ENCODE data around the gene SERTAD1.
"Not testable (repeated sequence)": the region's sequence is repeated elsewhere in the genome, so short reads cannot be mapped to it uniquely, and the experiment has no call there.

The SERTAD1 gene, protein sequence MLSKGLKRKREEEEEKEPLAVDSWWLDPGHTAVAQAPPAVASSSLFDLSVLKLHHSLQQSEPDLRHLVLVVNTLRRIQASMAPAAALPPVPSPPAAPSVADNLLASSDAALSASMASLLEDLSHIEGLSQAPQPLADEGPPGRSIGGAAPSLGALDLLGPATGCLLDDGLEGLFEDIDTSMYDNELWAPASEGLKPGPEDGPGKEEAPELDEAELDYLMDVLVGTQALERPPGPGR

DNA sequence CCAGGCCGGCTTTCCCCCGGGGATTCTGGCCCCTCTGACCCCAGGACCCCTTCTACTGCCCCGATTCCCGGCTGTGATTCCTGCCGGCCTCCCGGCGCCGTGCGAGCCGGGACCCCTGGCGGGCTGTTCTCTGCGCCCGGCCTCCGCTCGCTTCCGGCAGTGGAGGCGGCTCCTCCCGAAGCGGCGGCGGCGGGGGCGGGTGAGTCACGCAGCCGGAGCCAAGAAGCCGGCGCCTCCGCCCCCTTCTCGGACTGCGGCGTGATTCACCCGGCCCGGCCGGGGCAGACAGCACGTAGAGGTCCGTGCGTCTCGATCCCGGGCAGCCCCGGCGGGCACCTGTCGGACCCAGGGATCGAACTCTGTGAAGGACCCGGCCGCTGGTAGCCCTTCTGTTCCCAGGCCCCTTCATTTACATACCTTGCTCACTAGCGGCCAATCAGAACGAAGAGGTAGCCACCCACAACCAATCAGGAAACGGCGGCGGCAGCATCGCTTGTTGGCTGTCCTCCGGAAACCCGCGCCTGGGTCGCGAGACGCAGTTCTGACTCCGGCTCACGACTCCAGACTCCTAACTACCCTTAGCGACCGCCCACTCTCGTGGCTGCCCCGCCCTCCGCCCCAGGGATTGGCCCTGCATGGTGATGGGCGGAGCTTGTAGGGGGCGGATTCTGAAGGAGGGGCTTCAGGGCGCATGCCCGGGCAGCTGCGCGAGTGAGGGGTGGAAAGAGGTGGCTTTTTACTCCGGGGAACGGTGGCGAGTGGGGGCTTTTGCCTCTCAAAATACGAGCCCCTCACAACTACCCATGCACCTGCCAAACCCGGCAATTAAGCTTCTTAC lies at the start of gene SERTAD1:
TSS of gene SERTAD1 (minus strand) at position 543 of the 838 bp plus-strand sequence. CDS start 2,446 bp downstream, outside the sequence.
- peak; percentile 98 for DNase-seq

DNA sequence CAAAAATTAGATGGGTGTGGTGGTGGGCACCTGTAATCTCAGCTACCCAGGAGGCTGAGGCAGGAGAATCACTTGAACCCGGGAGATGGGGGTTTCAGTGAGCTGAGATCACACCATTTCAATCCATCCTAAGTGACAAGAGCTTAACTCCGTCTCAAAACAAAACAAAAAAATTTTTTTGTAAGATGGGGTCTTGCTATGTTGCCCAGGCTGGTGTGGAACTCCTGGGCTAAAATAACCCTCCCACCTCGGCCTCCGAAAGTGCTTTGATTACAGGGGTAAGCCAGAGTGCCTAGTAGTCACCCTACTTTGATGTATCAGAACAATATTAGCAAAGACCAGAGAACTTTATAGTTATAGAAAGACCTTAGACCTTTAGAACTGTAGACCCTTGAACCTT lies 48.9 kb upstream of the SERTAD1 start:
- no peak for DNase-seq

DNA sequence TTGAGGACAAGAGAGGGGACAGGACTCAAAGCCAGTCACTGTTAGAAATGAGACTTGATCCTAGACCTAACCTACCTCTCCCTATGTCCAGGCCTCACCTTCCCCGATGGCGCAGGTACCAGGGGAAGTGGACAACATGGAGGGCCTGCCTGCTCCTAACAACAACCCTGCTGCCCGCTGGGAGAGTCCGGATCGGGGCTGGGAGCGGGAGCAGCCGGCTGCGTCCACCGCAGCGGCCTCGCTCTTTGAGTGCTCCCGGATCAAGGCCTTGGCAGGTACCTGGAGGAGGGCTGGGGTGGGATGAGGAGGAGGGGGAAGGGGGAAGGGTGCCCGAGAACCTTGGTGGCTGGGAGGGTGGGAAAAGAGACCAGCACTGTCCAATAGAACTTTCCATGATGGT lies 46.7 kb upstream of the SERTAD1 start:
- DNase-seq, result no peak

DNA sequence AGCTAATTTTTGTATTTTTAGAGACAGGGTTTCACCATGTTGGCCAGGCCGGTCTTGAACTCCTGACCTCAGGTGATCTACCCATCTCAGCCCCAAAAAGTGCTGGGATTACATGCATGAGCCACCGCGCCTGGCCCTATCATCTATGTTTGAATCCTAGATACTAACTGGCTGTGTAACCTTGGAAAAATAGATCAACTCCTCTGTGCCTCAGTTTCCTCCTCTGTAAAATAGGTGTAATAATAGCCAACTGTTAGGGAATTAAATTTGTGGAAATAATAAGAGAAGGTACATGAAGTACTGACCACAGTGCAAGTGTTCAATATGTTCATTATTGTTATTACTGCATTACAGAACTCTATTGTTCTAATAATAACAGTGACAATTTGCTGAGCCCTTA lies 45.3 kb upstream of the SERTAD1 start:
- DNase-seq, result no peak

DNA sequence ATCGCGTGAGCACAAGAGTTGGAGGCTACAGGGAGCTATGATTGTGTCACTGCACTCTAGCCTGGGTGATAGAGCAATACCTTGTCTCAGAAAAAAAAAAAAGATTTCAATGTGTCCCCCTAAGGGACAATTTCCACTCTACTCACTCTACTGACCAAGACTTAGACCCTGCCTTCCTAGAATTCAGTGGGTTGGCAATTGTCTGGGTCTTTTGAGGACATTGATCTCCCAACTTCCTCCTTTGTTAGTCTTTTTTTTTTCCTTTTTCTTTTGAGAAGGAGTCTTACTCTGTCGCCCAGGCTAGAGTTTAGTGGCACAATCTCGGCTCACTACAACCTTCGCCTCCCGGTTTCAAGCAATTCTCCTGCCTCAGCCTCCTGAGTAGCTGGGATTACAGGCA lies 43.2 kb upstream of the SERTAD1 start:
- no peak for DNase-seq

DNA sequence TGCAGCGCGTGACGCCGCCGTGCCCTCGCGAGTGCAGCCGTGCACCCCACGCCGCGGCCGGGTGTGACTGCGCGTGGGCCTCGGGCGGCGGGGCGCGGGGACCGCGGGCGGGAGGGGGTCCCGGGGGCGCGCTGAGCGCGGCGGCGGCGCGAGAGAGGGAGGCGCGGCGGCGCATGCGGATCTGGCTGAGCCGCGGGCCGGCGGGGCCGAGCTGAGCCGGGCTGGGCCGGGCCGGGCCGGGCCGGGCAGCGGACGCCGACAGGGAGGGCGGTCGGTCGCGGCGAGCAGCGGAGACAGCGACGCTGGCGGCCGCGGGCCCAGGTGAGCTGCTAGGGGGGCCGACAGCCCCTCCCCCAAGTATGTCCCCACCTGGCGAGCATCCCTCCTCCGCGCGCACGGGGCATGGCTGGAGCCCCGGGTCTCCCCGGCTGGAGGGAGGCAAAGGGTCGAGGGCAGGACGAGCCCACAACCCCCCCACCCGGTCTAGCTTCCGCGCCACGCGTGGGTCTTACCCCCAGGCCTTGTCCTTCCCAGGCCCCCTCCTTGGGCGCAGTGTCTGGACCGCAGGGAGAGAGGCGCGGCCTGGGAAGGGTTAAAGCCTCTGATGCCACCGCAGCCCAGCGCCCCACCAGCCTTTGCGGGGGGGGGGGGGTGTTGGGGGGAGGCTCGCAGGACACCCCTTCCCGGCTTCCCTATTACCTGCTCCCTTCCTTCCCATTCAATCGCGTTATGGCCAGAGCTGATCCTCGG lies 41.4 kb upstream of the SERTAD1 start, which contains the start of gene SPTBN4:
TSS of gene SPTBN4 (plus strand) at position 17 of the 750 bp plus-strand sequence. CDS start 5,621 bp downstream, outside the sequence.
- DNase-seq, result no peak

DNA sequence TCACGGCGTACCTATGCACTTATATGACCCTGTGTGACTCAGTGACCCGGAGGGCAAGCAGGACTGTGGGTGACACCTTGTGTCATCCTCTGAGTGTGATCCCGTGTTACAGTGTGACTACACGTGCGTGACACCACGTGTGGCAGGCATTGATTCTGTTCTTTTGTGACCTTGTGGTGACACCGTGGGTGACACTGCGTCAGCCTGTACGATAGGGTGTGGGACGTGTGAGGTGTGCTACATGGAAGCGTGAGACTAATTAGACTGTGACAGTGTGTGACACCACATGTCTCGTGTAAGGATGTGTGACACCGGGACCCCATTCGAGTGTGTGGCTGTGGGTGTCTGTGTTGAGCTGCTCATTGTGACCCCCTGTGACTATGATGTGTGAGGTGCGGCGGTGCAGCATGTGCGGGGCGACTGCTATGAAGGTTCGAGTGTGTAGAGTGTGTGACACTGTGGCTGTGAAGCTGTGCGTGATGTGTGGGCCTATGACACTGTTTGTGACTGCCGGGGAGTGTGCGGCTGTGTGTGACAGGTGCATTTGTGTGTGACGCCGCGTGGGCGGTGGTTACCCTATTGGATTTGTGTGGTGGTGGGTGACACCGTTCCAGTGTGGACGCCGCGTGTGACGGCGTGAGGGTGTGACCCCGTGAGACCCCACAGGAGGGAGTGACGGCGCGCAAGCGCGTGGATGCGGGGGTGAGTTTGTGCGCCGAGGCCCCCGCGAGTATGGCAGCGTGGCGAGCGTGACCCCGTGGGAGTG lies 40.6 kb upstream of the SERTAD1 start:
- no peak for DNase-seq

DNA sequence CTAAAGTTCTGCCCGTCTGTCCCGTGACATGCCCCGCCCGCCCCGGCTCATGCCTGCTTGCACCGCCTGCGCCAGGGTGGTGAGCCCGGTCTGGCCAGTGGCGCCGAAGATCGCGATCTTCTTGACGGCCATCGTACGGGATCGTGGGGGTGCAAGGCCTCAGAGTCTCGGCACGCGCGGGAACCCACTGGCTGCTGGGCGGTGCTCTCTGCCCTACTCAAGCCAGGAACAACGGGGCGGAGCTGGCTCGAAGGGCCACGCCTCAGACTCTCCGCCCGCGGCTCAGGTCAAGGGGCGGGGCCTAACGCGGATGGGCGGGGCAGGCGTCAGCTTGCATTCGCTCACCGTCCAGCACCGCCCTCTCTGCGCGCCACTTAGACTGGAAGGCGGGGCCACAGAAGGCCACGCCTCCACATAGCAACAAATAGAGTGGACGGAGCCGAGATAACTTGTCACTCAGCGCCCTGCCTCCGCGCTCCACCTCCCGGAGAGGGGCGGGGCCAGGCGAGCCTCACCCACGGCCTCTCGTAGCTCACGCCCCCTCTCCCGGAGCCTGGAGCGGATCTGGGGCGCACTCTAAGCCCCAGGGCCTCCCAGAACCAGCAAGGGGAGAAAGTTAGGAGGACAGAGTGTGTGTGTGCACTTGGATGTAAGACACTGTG lies 39.9 kb upstream of the SERTAD1 start, which contains the start of gene BLVRB:
TSS of gene BLVRB (minus strand) at position 189 of the 662 bp plus-strand sequence. CDS start at position 132, 57 bp downstream.
- peak; percentile 97 for DNase-seq

DNA sequence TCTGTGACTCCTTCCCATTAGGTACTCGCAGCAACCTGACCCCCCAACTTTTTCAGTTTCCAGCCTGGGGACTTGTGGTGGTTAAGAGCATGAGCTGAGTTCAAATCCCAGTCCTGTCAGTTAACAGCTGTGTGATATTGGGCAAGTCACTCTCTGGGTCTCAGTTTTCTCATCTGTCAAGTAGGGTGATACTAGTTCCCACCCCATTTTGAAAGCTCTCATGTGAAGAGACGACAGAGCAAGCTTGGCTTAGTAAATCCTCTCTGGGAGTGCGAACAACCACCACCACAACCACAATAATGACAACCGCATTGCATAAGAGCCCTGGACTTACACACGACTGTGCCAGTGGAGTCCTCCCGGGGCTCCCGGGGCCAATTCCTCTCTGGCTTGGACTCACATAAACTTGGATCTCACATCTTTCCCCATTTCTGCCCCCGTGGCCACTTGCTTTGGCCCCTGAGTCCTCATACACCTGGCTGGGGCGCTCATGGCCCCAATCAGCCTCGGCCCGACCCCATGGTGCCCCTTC lies 39.3 kb upstream of the SERTAD1 start:
- DNase-seq, result no peak

DNA sequence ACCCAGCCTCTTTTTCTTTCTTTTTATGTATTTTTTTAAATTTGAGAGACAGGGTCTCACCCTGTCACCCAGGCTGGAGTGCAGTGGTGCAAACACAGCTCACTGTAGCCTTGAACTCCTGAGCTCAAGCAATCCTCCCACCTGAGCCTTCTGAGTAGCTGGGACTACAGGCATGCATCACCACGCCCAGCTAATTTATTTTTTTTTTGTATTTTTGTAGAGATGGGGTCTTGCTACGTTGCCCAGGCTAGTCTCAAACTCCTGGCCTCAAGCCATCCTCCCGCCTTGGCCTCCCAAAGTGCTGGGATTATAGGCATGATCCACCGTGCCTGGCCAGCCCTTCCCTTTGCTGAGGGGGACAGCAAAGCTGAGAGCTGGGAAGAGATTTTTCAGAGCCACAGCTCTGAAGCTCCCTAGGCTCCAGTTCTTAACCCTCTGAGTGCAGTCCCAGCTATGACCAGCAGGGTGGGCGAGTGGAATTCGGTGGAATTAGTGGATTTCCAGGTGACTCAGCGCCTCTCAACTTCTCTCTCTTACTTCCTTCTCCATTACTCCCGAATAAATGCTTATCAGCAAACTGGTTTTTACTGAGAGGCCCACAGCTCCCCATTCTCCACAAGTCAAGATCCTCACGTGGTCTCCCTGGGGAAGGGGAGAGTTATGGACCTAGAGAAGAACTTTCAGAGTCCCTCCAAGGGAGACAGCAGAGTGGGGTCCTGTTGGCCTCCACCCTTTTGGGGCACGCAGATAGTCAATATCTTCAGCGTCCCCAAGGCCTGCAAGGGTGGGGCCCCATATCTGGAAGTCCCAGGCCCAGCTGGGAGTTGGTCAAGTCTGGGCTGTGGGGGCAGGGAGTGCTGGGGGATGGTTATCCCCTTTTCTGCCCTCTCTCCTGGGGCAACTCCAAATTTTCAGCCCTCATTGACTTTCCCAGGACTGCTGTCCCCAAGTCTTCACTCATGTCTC lies 38.5 kb upstream of the SERTAD1 start:
- peak; percentile 85 for DNase-seq

DNA sequence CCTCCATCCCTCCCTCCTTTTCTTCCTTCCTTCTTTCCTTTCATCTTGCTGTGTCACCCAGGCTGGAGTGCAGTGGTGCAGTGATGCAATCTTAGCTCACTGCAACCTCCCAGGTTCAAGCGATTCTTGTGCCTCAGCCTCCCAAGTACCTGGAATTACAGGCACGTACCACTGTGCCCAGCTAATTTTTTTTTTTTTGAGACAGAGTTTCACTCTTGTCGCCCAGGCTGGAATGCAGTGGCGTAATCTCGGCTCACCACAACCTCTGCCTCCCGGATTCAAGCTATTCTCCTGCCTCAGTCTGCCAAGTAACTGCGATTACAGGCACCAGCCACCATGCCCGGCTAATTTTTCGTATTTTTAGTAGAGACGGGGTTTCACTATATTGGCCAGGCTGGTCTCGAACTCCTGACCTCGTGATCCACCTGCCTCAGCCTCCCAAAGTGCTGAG lies 37.8 kb upstream of the SERTAD1 start:
- DNase-seq, result not testable (repeated sequence)

DNA sequence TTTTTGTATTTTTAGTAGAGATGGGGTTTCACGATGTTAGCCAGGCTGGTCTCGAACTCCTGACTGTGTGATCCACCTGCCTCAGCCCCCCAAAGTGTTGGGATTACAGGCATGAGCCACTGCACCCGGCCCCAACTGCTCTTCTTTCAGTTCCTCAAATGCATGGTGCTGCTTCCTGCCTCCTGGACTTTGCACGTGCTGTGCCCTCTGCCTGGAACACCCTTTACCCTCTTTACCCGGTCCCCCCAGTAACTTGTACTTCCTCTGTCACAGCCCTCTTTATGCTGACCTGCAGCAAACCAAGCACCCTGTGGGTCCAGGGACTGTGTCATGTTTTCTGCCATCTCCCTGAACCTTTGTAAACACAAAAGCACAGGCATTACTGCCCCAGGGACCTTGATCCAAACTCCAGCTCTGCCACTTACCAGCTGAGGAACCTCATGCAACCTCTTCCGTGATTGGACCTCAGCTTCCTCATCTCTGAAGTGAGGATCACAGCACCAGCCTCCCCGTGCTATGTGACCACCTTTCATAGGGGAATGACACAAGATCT lies 36.0 kb upstream of the SERTAD1 start:
- DNase-seq, result no peak

DNA sequence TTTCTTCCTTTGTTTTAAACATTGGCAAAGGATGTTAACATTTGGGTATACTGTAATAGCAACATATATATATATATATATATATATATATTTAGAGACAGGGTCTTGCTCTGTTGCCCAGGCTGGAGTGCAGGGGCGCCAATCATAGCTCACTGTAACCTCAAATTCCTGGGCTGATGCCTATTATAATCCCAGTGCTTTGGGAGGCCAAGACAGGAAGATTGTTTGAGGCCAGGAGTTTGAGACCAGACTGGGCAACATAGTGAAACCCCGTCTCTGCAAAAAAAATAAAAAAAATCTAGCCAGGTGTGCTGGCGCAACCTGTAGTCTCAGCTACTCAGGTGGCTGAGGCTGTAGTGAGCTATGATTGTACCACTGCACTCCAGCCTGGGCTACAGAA lies 34.4 kb upstream of the SERTAD1 start:
- DNase-seq, result no peak

DNA sequence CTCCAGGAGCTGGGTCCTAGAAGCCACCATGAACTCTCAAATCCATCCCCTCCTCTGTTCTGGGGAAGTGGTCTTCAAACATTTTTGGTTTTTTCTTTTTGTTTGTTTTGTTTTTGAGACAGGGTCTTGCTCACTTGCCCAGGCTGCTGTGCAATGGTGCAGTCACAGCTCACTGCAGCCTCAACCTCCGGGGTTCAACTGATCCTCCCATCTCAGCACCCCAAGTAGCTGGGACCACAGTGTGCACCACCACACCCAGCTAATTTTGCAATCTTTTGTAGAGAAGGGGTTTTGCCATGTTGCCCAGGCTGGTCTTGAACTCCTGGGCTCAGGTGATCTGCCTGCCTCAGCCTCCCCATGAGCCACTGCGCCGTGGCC lies 32.8 kb upstream of the SERTAD1 start:
- no peak for DNase-seq

DNA sequence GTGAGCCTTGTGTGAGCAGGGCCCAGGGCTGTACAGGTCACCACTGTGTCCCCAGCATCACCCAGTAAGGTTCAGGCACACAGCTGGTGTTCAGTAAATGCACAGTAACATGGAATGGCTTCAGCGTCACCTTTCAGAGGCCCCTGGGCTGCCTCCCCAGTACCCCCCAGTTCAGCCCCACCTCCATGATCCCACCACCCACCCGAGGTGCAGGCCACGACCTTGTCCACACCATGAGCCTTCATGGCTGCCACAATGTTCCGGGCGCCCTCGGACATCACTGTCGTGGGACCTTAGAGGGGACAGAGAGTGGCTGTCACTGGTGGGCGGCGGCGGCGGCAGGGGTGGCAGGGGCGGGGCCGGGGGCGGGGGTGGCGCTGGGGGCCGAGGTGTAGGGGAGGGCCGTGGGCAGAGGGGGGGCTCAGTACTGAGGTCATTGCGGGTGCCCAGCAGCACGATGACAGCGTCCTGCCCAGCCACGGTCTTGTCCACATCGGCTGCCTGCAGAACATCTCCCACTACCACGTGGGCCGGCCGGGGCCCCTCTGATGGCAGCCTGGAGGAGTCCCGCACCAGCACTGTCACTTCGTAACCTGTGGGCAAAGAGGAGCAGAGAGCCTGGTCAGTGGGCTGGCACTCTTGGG lies 32.3 kb upstream of the SERTAD1 start:
- no peak for DNase-seq

DNA sequence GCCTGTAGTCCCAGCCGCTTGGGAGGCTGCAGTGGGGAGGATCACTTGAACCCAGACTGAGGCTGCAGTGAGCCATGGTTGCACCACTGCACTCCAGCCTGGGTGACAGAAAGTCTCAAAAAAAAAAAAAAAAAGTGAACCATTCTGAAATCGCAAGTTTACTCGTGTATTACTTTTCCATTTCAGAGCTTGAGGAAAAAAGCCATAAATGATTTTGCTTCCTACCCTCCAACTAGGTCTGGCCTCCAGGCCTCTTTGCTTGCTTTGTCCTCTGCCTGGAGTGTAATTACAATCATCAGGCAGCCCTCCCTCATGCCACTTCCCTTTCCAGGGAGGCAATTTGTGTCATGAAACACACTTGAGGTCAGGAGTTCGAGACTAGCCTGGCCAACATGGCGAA lies 31.3 kb upstream of the SERTAD1 start:
- DNase-seq, result no peak

DNA sequence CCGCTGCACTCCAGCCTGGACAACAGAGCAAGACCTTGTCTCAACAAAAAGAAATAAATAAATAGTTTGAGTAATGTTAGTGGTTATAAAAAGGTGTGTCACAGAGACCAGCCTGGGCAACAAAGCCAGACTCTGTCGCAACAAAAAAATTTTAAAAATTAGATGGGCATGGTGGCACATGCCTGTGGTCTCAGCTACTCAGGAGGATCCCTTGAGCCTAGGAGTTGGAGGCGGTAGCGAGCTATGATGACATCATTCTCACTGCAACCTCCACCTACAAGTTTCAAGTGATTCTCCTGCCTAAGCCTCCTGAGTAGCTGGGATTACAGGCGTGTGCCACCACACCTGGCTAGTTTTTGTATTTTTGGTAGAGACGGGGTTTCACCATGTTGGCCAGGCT lies 28.2 kb upstream of the SERTAD1 start:
- not testable (repeated sequence) for DNase-seq

DNA sequence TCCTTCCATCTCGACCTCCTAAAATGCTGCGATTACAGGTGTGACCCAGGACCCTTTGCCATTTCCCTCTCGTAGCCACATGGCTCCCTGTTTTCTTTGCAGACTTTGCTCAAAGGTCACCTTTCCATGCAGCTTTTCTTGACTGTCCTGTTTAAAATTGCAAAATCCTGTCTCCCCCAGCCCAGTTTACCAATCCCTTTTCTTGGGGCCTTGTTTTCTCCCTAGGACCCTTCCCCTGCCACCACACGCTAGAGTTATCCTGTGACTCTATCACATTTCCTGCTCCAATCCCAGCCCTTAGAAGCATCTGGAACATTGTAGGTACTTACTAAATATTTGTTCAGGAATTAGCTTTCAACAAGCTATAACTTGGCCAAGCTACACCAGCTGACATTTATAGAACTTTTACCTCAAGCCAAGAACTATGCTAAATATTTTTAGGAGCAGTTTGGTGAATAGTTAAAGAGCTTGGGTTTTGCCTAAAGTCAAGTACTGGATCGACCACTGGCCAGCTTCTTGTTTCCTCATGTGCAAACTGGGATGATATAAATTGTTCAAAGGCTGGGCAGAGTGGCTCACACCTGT lies 27.5 kb upstream of the SERTAD1 start:
- no peak for DNase-seq

DNA sequence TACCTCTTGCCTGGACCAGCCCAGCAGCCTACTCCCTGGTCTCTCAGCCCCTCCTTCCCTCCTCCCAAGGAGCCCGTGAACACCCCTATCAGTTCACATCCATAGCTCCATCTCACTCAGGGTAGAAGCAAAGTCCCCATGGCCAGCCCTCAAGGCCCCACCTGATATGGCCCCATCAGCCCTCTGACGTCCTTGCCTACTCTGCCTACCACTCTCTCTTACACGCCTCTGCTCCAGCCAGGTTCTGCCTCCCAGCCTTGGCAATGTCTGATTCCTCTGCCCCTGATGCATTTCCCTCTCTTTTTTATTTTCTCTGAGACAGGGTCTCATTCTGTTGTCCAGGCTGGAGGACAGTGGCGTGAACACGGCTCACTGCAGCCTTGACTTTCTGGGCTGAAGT lies 26.2 kb upstream of the SERTAD1 start:
- DNase-seq, result no peak
